Activated CD8-positive, alpha-beta memory T cell treated with anti-CD3 and anti-CD28 coated beads, Interleukin-2, amount 50 U/mL, for 24 hours (primary cell): ENCODE data around the gene RNMT.
"Not testable (repeated sequence)": the region's sequence is repeated elsewhere in the genome, so short reads cannot be mapped to it uniquely, and the experiment has no call there.

Experiments used
- DNase-seq: peaks from one replicate; pipeline ENCODE4 v3.0.0-alpha.2; 2020; ENCODE audit errors: extremely low read depth

The RNMT gene

GRCh38 chr18:13726232-13726971, at the start of gene RNMT, which contains the start of gene FAM210A:
TSS of gene RNMT (plus strand) at chr18:13726673. CDS start at chr18:13731518, 4,845 bp downstream.
TSS of gene FAM210A (minus strand) at chr18:13726558. CDS start at chr18:13682077, 44,481 bp downstream.
- peak; percentile 89 for DNase-seq

- DNase-seq: not testable (repeated sequence)
Measured at GRCh38 chr18:13677350-13677749, 49.1 kb upstream of the RNMT start.

GRCh38 chr18:13680612-13681011, 45.9 kb upstream of the RNMT start:
- no peak for DNase-seq

- no peak for DNase-seq
Measured at GRCh38 chr18:13681701-13682100, 44.8 kb upstream of the RNMT start.

- DNase-seq: no peak
Measured at GRCh38 chr18:13684546-13684945, 41.9 kb upstream of the RNMT start.

- DNase-seq: no peak
Measured at GRCh38 chr18:13688191-13689136, 38.0 kb upstream of the RNMT start.

GRCh38 chr18:13690060-13690459, 36.4 kb upstream of the RNMT start:
- not testable (repeated sequence) for DNase-seq

- DNase-seq: not testable (repeated sequence)
Measured at GRCh38 chr18:13695337-13695736, 31.1 kb upstream of the RNMT start.

- DNase-seq: no peak
Measured at GRCh38 chr18:13696961-13697360, 29.5 kb upstream of the RNMT start.

GRCh38 chr18:13700153-13700552, 26.3 kb upstream of the RNMT start:
- no peak for DNase-seq

GRCh38 chr18:13703899-13704298, 22.6 kb upstream of the RNMT start:
- DNase-seq: no peak

GRCh38 chr18:13710414-13710831, 16.1 kb upstream of the RNMT start:
- DNase-seq: no peak

- DNase-seq: no peak
Measured at GRCh38 chr18:13712400-13713131, 13.9 kb upstream of the RNMT start.

GRCh38 chr18:13713455-13714055, 12.9 kb upstream of the RNMT start:
- no peak for DNase-seq

GRCh38 chr18:13715330-13715729, 11.1 kb upstream of the RNMT start:
- no peak for DNase-seq

- no peak for DNase-seq
Measured at GRCh38 chr18:13716916-13717315, 9.6 kb upstream of the RNMT start.

GRCh38 chr18:13720123-13720522, 6.3 kb upstream of the RNMT start:
- no peak for DNase-seq

- DNase-seq: no peak
Measured at GRCh38 chr18:13720847-13721246, 5.6 kb upstream of the RNMT start.

GRCh38 chr18:13725566-13726231, 774 bp upstream of the RNMT start:
- DNase-seq: no peak

GRCh38 chr18:13726972-13727331, 479 bp downstream of the RNMT start:
- peak; percentile 12 for DNase-seq

GRCh38 chr18:13730481-13730880, 4.0 kb downstream of the RNMT start:
- no peak for DNase-seq
